Muscle of back (tissue), 11 donors: ENCODE measurements around the gene SKAP2. TPM values are rescaled to one million over a fixed set of nuclear protein-coding genes. Genes with fewer than 3 reads are reported as not detected.

Experiments
- DNase-seq, 3 donors: peaks; one replicate each; pipeline versions ENCODE4 v3.0.0 to v3.0.0-alpha.2; 2013
- polyA plus RNA-seq, 10 donors: library from polyadenylated mRNA; unstranded; fragments of 120-200 nt; gene quantifications; one replicate each; pipeline ENCODE4 v1.2.1, GENCODE V29; 2013; ENCODE audit not compliant: insufficient read length in 10 of 10

The SKAP2 gene
- polyA plus RNA-seq, 10 donors: 9.5 to 15.3 (median 13.5) TPM

DNA sequence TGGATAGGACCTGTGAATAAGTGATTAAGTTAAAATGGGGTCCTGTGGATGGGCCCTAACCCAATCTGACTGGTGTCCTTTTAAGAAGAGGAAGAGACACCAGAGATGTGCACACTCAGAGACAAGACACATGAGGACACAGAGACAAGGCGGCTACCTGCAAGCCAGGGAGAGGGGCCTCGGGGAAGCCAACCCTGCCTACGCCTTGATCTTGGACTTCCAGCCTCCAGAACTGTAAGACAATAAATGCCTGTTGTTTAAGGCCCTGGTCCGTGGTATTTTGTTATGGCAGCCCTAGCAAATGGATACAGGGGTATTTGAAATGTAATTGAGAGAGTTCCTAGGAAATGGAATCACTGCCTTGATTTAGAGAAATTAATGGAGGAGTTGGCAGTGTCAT lies 225.3 kb downstream of the SKAP2 start:
- DNase-seq: no peak

DNA sequence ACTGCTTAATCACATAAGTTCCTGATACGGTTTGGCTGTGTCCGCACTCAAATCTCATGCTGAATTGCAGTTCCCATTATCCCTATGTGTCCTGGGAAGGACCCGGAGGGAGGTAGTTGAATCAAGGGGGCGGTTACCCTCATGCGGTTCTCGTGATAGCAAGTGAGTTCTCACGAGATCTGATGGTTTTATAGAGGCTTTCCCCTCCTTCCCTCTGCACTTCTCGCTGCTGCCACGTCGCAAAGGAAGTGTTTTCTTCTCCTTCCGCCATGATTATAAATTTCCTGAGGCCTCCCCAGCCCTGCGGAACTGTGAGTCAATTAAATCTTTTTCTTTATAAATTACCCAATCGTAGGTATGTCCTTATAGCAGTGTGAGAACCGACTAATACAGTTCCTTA lies 226.2 kb downstream of the SKAP2 start:
- DNase-seq: no peak

DNA sequence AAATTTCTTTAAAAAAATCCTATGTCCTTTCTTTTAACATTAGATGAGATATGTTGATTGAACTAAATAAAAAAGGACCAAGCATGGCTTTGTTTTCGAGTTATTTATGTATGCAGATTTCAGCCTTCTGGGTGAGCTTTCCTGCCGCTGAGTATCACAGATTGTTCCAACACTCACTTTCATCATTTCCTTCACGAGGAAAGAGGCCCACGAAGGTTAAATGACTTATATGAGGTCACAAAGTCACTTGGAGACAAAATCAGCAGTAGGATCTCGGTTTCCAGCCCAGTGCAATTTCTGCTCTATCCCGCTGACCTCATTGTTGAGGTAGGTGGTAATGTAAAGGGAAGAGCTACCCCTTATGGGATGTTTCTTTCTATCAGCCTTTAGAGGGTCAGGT lies 226.8 kb downstream of the SKAP2 start:
- no peak for DNase-seq

DNA sequence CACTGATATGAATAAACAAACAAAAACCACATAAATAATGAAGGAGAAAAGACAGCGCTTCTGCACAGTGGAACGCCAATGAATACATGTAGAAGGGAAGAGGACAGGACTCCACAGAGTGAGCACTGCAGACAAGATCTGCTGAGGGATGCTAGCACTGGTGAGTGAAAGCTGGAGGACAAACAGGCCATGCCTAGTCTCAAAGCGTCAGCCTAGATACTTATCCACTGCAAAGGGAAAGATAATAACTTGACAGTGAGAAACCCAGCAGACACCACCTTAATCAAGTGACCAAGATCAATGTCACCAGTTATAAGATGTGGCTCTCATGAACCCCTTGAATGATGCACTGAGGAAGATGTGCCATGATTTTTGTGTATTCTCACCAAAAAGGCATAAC lies 227.6 kb downstream of the SKAP2 start:
- no peak for DNase-seq

DNA sequence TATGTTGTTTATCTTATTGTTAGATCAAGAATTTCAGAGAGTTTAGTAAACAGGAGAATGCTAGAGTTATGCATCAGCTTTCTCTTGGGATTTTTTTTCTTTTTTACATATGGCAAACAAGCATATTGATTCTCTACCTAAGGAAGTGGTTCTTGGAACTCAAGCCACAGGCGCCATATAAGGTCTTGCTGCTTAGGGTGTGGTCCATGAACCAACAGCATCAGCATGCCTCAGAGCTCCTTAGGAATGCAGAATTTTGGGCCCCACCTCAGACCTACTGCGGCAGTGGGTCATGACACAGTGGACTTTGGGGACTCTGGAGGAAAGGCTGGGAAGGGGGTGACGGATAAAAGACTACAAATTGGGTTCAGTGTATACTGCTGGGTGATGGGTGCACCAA lies 230.8 kb downstream of the SKAP2 start:
- no peak for DNase-seq

DNA sequence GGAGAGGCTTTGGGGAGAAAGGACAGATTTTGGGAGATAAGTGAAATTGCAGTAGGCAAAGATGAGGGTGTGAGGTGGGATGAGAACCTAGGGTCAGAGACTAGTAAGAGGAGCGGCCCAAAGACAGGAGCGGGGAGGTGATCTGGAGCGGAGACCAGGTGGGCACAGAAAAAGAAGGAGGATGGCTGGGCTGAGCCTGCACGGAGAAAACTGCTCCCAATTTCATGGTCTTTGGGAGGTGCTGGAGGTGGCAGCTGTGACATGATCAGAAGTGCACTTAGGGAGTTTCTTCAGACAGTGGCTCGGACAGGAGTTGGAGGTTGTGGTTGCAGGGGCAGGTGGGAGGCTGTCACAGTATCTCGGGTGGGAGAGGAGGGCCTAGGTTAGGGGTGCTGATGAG lies 232.8 kb downstream of the SKAP2 start:
- no peak for DNase-seq

DNA sequence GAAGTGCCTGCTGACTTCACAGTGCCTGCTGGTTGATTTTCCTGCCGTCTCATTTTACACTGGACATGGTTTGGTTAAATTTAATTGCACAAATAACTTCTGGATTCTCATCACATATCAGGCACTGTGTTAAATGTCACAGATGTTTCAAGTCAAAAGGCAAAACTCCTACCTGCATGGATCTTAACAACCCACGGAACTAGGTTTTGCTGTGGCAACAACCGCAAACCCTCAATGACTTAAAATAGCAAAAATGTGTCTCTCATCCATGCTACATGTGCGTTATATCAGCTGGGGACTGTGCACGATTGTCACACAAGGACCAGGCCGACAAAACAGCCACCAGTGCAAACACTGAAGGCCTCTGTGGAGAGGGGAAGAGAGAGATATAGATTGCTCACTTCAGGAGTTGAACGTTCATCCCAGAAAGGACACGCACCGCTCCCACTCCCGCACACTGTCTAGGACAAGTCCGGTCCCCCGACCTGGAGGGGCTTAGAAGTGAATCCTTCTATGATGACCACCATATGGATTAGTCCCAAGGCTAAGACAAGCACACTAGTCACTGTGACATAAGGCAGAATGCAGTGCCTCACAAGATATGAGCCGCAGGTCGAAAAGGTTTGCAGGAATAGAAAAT lies 233.3 kb downstream of the SKAP2 start:
- no peak for DNase-seq

DNA sequence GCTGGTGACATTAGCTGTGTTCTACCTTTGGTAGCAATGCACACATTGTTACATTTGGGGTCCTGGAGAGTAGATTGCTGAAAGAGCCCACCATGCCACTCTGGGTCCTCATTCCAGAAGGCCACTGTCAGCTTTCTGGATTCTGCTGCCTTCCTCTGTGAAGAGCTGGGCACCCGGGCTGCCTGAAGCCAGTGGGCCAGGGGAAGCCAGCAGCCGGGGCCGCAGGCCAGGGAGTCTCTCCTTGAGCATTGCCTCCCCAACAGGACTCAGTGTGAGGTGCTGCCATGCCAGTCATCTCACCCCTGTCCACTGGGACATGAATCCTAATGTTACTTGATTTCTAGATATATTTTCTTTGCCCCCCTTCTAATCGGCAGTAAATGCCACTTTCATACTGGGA lies 234.0 kb downstream of the SKAP2 start:
- DNase-seq: no peak

DNA sequence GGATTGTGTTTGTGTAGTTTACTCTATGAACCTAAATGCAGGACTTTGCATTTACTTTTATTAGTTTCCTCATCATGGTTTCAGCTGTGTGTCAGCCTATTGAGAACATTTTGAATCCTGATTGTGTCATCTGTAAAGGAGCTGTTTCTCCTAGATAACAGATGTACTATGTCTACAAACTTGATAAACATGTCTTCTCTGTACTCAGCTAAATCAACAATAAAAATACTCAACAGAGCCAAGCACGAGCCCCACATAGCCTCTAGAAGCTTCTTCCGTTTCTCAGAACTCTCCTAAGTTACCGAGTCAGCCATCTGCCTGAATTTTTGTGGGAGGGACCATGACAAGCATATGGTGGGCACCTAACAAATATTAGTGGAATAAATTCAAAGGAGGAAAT lies 234.7 kb downstream of the SKAP2 start:
- no peak for DNase-seq

DNA sequence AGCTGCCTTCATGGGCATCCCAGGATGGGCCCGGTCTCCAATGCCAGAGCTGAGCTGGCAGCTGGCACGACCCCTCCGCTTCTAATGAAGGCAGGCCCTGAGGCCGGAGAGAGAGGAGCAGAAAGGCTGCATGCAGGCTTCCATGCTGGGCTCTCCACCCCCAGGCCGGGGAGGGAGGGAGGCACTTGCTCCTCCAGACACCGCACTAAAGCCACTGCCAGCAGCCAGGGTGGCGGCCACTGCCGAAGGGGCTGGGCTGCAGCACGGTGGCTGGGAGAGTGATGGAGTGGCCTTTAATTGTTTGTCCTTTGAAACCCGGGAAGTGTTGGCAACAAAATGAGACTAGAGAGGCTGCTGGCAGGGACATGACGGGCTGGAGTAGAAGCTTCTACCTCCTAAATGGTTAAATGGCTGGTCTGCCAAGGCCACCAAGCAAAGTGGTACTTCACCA lies 236.5 kb downstream of the SKAP2 start:
- no peak for DNase-seq

DNA sequence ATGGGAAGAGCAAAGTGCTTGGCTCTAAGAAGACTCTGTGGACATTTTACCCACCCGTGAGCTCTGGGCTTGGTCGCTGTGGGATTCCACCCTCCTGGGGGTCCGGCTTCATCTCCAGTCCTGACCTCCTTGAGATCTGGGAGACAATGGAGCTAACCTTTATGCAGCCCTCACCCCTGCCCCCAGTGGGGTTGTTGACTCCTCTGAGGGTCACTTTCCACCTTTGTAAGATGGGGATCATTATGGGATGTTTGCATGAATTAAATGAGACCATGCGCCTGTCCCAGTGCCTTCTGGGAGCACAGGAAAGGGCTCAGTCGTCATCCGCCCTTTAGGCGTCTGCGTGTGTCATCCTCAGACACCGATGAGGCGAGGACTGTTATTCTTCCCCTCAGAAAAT lies 237.2 kb downstream of the SKAP2 start:
- no peak for DNase-seq

DNA sequence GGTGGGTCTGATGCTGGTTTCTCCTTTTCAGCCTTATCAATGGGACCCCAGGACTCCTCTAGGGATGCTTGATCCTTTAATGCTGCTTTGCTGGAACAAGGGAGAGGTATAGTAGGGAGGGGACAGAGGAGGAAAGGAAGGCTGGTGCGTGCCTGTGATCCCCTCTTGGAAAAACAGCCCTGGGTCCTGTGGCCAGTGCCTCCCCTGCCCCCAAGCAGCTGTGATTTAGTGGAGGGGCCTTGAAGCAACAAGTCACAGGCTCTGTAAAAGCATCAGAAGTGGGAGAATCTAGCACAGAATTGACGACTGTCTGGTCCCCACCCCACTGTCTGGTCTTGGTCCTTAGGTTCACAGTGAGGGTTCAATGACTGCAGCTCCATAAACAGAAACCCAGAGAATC lies 237.7 kb downstream of the SKAP2 start:
- no peak for DNase-seq

DNA sequence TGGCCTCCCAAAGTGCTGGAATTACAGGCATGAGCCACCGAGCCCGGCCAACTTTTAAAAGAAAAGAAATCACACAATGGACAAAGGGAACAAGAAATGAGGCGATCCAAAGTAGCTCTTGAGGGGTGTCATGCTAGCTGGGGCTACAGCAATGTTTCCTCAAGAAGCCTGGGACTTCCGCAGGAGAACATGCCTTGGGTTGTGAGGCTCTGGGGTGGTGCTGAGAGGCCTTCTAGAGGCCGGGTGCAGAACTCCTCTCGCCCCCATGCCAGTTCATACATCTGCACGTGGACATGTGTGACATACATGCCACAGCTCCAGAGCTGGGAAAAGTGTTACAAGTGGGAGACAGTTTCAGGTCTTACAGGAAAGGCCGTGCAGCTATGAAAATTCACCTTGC lies 238.2 kb downstream of the SKAP2 start:
- DNase-seq: no peak

DNA sequence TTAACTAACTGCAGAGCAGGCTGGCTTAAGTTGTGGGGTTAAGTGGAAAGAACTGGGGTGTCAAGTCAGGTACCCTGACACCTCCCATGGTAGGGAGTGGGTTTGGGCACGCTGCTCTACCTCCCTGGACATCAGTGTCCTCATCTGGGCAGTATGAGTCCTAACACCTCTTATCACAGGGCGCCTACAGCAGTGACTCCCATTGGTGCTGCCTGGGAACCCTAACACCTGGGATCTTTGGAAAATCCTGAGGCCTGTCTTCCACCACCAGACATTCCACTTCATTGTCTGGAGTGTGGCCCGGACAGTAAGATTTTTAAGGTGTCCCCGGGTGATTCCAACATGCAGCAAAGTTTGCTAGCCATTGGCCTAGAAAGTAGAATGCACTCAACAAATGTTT lies 239.1 kb downstream of the SKAP2 start:
- DNase-seq: no peak

DNA sequence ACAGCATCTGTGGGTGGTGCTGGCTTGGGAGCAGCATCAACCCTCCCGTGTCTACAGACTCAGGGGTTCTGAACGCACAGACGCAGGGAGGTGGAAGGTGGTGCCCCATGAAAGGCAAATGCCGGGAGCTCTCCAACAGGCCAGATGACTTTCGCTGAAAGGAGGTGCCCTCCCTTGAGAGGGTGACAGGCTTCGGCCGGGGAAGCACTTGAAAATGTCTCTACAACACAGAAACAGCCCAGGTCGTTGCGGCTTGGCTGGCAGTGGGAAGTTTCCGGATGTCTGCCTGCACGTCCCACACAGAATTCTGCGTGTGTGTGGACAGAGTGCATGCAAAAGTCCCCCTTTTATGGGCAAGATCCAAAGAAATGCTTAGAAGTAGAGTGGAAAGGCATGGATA lies 239.6 kb downstream of the SKAP2 start:
- DNase-seq: no peak

DNA sequence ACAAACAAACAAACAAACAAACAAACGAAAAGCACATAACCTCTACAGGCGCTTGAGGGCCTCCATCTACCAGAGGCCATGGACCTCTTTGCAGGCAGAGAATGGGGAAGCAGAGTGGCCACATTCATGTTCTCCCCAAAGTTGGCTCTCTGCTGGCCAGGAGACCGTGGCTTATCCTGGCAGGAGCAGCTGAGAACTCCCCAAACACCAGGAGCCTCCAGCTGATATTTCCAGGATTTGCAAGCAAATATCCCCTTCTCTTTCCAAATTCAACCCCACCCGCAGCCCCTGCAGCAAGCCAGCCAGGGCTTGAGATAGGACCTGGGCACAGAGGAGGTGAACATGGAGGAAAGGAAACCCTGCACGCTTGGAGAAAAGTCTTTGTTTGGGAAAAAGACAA lies 240.0 kb downstream of the SKAP2 start:
- no peak for DNase-seq

DNA sequence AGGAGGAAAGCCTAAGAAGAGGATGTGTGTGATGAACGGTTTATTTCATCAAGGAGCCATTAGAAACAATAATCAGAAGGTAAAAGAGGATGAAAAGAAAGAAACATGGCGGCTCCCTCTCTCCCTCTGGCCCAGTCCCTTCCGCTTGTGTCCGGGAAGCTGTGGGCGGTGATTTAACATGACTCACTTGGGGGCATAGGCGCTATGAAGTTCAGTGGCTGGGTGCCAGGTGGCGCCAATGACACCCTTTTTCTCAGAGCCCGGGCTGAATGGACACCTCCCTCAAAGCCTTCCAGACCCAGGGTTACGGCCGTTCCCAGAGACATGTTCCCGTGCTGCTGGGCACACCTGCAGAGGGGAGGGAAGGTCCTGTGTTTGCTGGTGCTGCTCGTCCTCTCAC lies 244.0 kb downstream of the SKAP2 start:
- no peak for DNase-seq

DNA sequence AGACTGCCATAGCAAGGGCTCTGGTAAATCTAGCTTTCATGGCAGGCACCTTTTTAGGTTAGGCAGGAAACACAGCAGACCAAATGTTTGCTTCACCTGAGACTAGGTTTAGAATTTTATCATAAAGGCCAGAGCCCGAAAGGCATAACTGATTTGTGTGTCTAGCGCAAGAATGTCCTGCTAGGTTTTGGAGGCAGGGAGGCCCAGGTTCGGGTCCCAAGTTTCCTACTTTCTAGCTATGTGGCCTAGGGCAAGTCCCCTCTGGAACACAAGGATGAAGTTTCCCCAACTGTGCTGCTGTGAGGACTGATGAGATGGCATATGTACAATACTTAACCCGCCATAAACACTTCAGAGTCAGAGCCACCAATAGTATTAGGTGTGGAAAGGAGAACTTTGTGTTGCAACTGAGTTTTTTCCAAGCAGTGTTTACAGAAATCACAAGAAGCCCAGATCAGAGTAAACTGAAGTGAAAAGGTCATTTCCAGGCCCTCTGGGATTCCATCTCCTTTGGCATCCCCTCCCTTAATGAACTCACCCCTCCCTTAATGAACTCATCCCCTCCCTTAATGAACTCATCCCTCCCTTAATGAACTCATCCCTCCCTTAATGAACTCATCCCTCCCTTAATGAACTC lies 244.9 kb downstream of the SKAP2 start:
- DNase-seq: no peak

DNA sequence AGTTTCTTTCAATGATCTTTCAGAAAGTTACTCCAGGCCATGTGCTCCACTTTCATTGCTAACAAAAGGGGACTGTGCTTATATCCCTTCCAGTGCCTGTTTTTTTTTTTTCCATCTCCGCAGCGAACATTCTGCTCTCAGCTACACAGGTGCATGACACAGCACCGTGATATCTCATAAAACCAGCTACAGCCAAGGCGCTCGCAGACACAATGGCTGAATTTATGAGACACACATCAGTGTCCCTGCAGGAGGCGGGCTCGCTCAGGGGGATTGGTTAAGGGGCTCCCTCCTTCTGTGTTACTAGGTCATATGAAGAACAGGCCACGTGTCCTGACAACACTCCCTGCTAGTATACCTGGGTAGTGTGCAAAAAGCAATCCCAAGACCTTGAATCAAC lies 245.5 kb downstream of the SKAP2 start:
- no peak for DNase-seq

DNA sequence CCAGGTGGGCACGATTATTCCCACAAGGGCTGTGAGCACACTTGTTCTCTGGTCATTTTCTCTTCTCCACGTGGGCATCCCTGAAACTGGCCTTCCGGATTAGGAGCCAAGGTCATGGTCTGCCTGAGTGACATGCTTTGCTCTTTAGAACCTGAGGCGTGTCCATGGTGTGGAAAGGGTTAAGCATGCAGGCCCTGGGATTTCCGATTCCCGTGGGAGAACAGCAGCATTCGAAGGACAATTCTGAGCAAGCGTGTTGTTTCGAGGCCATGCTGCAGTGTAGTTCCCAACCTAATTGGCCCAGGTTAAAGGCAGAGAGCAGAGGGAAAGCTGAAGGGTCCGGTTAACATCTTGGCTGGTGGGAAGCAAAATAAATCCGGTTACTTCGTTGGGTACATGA lies 245.9 kb downstream of the SKAP2 start:
- no peak for DNase-seq
